Pulmonary artery endothelial cell (primary cell): Measurements from ENCODE around the gene VPS18. TPM values are rescaled to one million over a fixed set of nuclear protein-coding genes. Genes with fewer than 3 reads are reported as not detected.
A peak's percentile ranks its signal among the peaks of the same experiment; 100 is the strongest.

Source experiments
- DNase-seq: peaks from one replicate; pipeline ENCODE4 v3.0.0-alpha.2; 2011; ENCODE audit warnings: low read depth, low spot score
- total RNA-seq: library from RNA; depleted of rRNA; stranded (reverse); fragments of >200 nt; gene quantifications from 2 replicates; pipeline ENCODE4 v1.2.3, GENCODE V29; 2014

The VPS18 gene
- total RNA-seq, 1 donor from 2014 or later = 48.7 TPM

DNA sequence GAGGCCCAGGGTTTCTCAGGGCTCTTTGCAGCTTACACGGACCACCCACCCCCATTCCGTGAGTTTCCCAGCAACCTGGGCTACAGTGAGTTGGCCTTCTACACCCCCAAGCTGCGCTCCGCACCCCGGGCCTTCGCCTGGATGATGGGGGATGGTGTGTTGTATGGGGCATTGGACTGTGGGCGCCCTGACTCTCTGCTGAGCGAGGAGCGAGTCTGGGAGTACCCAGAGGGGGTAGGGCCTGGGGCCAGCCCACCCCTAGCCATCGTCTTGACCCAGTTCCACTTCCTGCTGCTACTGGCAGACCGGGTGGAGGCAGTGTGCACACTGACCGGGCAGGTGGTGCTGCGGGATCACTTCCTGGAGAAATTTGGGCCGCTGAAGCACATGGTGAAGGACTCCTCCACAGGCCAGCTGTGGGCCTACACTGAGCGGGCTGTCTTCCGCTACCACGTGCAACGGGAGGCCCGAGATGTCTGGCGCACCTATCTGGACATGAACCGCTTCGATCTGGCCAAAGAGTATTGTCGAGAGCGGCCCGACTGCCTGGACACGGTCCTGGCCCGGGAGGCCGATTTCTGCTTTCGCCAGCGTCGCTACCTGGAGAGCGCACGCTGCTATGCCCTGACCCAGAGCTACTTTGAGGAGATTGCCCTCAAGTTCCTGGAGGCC lies 5.4 kb downstream of the VPS18 start:
- no peak for DNase-seq

- DNase-seq = no peak
Observed at GRCh38 chr15:40900256-40901052, 6.2 kb downstream of the VPS18 start.

- no peak for DNase-seq
Observed at GRCh38 chr15:40901053-40901443, 6.8 kb downstream of the VPS18 start.

GRCh38 chr15:40902605-40903561 lies 8.6 kb downstream of the VPS18 start:
- no peak for DNase-seq

GRCh38 chr15:40904552-40905201 lies 10.4 kb downstream of the VPS18 start:
- no peak for DNase-seq

- peak; percentile 99 for DNase-seq
Observed at GRCh38 chr15:40906091-40906990, 12.1 kb downstream of the VPS18 start.

DNA sequence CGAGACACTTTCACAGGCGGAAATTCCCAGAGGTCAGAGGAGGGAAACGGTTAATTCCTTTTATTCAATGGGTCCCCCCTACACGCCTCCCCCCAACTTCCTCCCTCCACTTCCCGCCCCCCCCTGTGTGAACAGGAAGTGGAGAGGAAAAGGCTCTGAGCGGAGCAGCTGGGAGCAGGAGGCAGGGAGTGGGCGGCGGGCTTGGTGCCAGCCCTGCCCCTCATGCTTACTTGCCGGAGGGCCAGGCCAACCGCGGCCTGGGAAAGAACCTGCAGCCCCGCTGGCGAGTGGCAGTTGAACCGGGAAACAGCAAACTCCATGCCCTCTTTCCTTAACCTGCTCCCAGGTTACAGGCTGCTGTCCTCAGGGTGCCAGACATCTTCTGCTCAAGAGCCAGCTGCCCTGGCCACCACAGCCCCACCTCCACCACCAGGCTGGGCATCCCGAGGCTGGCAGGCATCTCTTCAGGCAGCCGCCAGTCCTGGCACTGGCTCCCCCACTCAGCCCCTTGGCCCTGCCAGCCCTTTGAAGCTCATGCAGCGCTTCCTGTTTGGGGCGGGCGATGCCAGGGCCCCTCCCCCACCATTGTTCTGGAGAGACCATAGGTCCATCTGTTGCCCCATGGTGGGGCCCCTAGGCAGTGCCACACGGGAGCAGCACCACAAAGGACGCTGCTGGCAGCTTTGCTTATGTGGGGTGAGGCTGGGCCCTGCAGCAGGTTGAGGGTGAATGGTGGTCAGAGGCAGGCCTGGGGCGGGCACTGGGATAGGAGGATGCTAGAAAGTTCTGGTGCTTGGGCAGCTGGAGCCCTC lies 12.9 kb downstream of the VPS18 start:
- no peak for DNase-seq

- no peak for DNase-seq
Observed at GRCh38 chr15:40908095-40908494, 13.8 kb downstream of the VPS18 start.

DNA sequence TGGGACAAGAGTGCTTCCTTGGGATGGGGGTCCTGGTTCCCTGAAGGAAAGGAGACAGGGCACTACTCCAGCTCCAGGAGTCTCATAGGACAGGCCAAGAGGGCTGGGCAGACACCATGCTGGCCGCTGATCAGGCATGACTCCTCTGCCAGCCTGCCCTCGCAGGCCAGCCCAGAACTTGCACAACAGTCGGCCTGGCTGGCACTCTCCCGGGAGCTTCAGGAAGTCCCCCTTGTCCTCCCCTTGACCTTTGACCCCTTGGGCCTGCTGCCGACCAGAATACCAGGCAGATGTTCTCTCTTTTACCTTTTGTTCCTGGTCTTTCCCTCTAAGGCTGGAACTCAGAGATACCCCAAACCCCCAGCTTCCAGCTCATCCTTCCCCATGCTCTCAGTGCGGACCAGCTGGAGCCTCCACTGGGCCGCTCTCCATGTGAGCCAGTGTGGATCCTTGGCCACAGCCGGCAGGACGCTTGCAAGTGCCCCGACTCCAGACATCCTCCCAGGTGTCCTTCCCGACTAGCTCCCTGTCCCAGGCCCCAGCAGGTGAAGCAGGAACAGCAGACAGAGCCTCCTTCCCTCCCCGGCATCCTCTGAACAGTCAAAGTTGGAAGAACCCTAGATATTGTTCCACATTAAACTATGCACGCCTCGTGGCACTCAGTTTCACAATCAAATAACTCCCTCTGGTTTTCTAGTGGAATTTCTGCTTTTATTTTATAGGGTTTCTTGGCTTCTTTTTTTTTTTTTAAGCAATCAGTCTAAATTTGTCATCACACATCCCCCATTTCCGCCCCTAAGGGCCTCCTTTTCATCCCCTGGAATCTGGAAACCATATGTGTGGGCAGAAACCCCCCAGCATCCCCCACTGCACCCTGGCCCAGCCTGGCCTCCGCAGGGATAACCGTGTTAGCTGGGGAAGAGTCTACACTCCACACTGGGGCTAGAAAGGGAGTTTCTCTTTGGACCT lies 15.7 kb downstream of the VPS18 start:
- no peak for DNase-seq

DNA sequence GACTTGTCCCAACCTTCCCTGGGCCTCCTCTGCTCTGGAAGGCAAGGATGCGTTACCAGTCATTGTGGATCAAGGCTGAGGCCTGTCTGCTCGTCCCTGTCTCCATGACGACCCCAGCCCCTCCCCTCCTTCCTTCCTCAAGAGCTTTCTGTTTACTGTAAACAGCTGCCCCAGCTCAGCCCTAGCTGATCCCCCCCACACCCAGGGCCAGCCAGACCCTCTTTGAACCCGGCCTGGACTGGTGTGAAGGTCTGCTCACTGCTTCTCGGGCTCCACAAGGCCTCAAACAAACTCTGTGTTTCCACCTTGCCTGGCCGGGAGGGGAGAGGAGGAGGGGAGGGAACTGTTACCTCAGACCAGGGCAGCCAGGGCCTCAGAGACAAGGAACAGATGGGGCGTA lies 16.9 kb downstream of the VPS18 start:
- no peak for DNase-seq

DNA sequence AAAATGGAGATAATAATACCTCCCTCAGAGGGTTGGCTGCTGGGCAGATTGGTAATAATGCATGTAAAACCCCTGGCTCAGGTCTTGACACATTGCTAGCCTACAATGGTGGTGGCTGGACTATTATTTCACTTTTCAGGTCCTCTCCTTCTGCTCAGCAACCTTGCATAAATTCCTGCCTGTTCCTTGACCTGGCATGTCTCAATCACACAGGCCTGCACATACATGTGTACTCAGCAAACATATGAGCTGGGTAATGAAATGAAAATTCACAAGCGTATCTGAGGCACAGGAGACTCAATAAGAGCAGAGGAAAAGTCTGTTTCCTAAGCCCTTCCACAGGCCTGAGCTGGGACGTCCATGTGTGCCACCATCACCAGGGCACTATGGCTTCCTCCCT lies 17.4 kb downstream of the VPS18 start:
- no peak for DNase-seq

- no peak for DNase-seq
Observed at GRCh38 chr15:40912478-40912877, 18.2 kb downstream of the VPS18 start.

DNA sequence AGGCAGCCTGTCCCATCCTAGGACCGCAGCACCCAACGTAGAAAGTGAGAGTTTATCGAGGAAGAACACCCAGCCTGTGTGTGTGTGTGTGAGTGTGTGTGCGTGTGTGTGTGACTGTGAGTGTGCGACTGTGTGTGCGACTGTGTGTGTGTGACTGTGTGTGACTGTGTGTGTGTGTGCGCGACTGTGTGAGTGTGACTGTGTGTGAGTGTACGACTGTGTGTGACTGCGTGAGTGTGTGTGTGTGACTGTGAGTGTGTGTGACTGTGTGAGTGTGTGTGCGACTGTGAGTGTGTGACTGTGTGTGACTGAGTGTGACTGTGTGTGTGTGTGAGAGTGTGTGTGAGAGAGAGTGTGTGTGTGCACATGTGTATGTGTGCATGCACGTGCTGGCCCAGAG lies 19.8 kb downstream of the VPS18 start:
- DNase-seq = no peak

GRCh38 chr15:40914486-40914885 lies 20.2 kb downstream of the VPS18 start:
- no peak for DNase-seq

- DNase-seq = no peak
Observed at GRCh38 chr15:40915116-40915661, 20.9 kb downstream of the VPS18 start.

DNA sequence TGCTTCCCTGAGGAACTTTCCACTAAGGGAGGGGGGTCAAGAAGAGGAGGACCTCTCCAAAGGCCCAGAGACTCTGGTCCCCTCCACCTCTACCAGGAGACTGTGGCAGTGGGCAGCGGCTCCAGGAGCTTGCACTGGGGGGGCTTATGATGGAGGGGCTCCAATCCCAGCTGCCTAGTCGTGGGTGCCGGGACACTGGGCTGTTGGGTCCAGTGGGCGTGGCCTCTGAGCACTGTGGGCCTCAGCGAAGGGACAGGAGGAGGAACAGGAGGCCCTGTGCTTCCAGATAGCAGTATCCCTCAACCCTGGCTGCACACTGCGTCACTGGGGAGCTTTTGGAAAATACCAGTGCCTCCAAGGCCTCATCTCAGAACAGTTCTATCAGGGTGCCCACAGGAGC lies 21.4 kb downstream of the VPS18 start:
- DNase-seq = no peak

DNA sequence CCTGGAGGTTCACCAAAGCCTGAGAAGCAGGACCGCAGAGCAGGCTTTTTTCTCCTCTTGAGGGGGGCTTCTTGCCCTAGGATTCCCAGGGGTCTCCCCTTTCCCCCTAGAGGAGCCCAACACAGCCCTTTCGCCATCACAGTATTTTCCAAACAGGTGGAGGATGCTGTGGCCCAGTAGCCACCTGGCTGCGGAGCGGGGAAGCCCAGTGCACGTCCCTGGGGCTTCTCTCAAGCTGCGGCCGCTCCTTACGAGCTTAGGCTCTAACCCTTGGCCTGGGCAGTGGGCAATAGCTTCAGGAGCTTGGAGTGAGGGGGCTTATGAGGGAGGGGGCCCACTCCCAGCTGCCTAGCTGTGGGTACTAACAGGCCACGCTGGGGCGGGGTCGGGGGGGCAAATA lies 23.3 kb downstream of the VPS18 start:
- DNase-seq = no peak
